Suprapubic skin (tissue), 3 donors: ENCODE results near the gene MAP2K5.

ENCODE experiments used
- POLR2A ChIP-seq, 2 donors: fragments of 450-650 bp; IDR thresholded peaks; one replicate each; pipeline ENCODE4 v1.6.1; 2017; ENCODE audit warnings: antibody characterized with exemption in 2 of 2, mild to moderate bottlenecking in 2 of 2, moderate library complexity in 2 of 2
- TF ChIP-seq, protein P1 (sequence below), 2 donors: fragments of 200-600 bp in 1 of 2; fragments of 450-650 bp in 1 of 2; sonication (generic) in 1 of 2; IDR thresholded peaks; one replicate each; pipeline ENCODE4 v1.5.1; 2016 to 2019; ENCODE audit warnings: antibody characterized with exemption in 2 of 2, mild to moderate bottlenecking in 1 of 2, moderate library complexity in 1 of 2

DNA sequence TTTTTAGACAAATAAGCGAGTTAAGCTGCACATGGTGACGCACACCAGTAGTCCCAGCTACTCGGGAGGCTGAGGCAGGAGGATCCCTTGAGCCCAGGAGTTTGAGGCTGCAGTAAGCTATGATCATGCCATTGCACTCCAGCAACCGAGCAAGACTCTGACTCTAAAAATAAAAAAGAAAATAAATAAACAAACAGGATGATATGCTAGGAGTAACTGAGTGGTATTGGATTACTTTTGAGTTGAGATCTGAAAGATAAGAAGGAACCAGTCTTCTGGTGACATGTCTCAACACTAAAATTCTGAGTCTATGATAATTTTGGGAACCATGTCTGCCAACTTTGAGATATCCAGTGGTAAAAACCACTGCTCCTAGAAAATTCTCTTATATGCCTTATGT lies 173.7 kb downstream of the MAP2K5 start:
- TF ChIP-seq, protein P1, sequence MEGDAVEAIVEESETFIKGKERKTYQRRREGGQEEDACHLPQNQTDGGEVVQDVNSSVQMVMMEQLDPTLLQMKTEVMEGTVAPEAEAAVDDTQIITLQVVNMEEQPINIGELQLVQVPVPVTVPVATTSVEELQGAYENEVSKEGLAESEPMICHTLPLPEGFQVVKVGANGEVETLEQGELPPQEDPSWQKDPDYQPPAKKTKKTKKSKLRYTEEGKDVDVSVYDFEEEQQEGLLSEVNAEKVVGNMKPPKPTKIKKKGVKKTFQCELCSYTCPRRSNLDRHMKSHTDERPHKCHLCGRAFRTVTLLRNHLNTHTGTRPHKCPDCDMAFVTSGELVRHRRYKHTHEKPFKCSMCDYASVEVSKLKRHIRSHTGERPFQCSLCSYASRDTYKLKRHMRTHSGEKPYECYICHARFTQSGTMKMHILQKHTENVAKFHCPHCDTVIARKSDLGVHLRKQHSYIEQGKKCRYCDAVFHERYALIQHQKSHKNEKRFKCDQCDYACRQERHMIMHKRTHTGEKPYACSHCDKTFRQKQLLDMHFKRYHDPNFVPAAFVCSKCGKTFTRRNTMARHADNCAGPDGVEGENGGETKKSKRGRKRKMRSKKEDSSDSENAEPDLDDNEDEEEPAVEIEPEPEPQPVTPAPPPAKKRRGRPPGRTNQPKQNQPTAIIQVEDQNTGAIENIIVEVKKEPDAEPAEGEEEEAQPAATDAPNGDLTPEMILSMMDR (IDR thresholded peaks at IDR 0.05) = no peak
- no peak for TF ChIP-seq POLR2A (IDR thresholded peaks at IDR 0.05)
